Stimulated activated CD4-positive, alpha-beta T cell treated with anti-CD3 and anti-CD28 coated beads, Interleukin-12 subunit alpha, Interleukin-12 subunit beta, amount 100 ng/mL, for 48 hours (primary cell): ENCODE results near the gene CNTNAP3.
"Not testable (repeated sequence)": the region's sequence is repeated elsewhere in the genome, so short reads cannot be mapped to it uniquely, and the experiment has no call there.

Source experiments
- DNase-seq, 3 donors: peaks; one replicate each; pipeline ENCODE4 v3.0.0-alpha.2; 2020; ENCODE audit warnings: low read depth in 2 of 3, low spot score in 1 of 3

The CNTNAP3 gene

GRCh38 chr9:39287980-39288379 lies at the start of gene CNTNAP3:
TSS of gene CNTNAP3 (minus strand) at chr9:39288167. CDS start at chr9:39288064, 103 bp downstream.
- not testable (repeated sequence) for DNase-seq

GRCh38 chr9:39279995-39280394 lies 8.0 kb downstream of the CNTNAP3 start:
- not testable (repeated sequence) for DNase-seq

GRCh38 chr9:39242513-39242912 lies 45.5 kb downstream of the CNTNAP3 start:
- DNase-seq: not testable (repeated sequence)

GRCh38 chr9:39232130-39232991 lies 55.6 kb downstream of the CNTNAP3 start:
- DNase-seq: not testable (repeated sequence)

- not testable (repeated sequence) for DNase-seq
These were observed 72.0 kb downstream of the CNTNAP3 start for GRCh38 chr9:39215976-39216375.

GRCh38 chr9:39209773-39210172 lies 78.2 kb downstream of the CNTNAP3 start:
- DNase-seq: not testable (repeated sequence)

GRCh38 chr9:39206643-39207042 lies 81.3 kb downstream of the CNTNAP3 start:
- not testable (repeated sequence) for DNase-seq

GRCh38 chr9:39205842-39206241 lies 82.1 kb downstream of the CNTNAP3 start:
- DNase-seq: not testable (repeated sequence)

- DNase-seq: not testable (repeated sequence)
These were observed 87.6 kb downstream of the CNTNAP3 start for GRCh38 chr9:39200412-39200811.

- DNase-seq: not testable (repeated sequence)
These were observed 89.8 kb downstream of the CNTNAP3 start for GRCh38 chr9:39198000-39198709.

- DNase-seq: not testable (repeated sequence)
These were observed 116.6 kb downstream of the CNTNAP3 start for GRCh38 chr9:39171370-39171769.

GRCh38 chr9:39157714-39158113 lies 130.3 kb downstream of the CNTNAP3 start:
- DNase-seq: not testable (repeated sequence)

GRCh38 chr9:39132826-39133552 lies 155.0 kb downstream of the CNTNAP3 start:
- DNase-seq: not testable (repeated sequence)

GRCh38 chr9:39121401-39121800 lies 166.6 kb downstream of the CNTNAP3 start:
- not testable (repeated sequence) for DNase-seq

- DNase-seq: not testable (repeated sequence)
These were observed 176.2 kb downstream of the CNTNAP3 start for GRCh38 chr9:39111746-39112145.

- DNase-seq: no peak
These were observed 179.8 kb downstream of the CNTNAP3 start for GRCh38 chr9:39108145-39108544.

- not testable (repeated sequence) for DNase-seq
These were observed 190.8 kb downstream of the CNTNAP3 start for GRCh38 chr9:39097208-39097607.

- DNase-seq: not testable (repeated sequence)
These were observed 202.7 kb downstream of the CNTNAP3 start for GRCh38 chr9:39085311-39085710.

- not testable (repeated sequence) for DNase-seq
These were observed 205.4 kb downstream of the CNTNAP3 start for GRCh38 chr9:39082574-39082973.

GRCh38 chr9:39080081-39080480 lies 207.9 kb downstream of the CNTNAP3 start:
- not testable (repeated sequence) for DNase-seq

- not testable (repeated sequence) for DNase-seq
These were observed 209.2 kb downstream of the CNTNAP3 start for GRCh38 chr9:39078621-39079256.
